ENCODE data around the gene RALGDS.
"Not testable (repeated sequence)": the region's sequence is repeated elsewhere in the genome, so short reads cannot be mapped to it uniquely, and the experiment has no call there.

The RALGDS gene

GRCh38 chr9:133103987-133104505 is 17.0 kb downstream of the RALGDS start:
- ATAC-seq: no peak

GRCh38 chr9:133103183-133103986 is 17.7 kb downstream of the RALGDS start:
- peak; percentile 17 to 32 for ATAC-seq

DNA sequence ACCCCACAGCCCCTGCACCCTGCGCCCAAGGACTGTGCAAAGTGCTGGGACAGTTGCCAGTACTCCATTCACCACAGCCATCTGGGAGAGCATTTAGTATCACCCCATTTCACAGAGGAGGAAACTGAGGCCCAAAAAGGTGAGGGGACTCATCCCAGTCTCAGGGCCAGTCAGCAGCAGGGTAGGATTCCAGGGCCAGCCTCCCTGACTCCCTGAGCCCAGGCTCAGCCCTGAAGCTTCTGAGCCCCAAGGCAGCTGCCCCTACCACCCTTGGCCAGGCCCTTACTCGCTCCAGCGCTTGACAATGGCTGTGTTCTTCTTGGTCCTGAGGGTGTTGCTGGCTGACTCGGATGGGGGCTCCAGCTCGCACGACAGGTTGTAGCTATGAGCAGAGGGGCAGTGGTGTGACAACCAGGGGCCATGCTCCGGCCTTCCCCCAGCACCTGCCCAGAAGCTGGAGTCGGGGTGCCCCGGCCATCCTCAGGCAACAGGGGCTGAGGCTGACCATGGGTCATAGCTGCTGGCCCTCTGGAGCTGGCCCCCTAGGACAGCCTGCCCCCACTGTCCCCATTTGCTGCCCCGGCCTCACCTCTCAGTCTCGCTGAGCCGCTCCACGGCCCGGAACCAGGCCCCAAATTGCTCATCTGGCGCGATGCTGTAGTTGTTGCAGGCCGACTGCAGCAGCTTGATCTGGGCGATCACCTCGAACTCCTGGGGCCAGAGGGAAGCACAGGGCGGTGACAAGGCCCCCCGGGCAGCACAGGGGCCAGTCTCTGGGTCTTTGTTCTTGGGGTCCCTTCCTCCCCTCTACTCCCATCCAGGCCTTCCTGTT is 18.6 kb downstream of the RALGDS start:
- no peak for ATAC-seq

DNA sequence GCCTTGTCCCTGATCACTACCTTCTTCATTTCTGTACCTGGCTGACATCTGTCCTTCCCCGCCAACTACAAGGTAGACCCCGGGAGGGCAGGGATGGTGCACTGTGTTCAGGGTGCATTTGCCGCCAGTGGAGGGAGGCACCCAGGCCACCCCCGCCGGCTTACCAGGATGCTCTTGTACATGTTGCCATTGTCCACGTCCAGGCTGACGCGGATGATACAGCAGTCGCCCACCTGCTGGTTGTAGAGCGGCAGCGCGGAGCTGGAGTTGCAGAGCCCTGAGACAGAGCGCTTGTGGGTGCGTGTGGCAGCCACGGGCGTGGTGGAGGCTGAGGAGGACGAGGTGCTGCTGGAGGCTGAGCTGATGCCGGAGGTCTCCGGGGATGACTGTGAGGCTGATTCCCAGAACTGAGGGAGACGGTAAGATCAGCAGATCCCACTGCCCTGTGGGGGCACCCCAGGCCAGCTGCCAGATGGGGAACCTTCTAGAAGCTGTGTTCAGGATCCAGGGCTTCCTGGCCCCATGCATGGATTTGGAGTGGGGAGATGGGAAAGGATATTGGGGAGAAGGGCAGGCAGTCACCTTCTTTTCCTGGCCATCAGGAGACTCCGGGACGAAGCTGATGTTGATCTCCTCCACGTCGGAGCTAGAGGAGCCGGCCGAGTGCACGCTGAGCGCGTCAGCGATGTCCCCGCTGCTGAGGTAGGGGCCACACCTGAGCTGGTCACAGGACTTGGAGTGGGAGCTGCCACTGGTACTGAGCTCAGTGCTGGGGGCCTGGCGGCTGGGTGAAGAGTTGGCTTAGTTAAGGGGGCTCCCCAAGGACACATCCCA is 19.5 kb downstream of the RALGDS start:
- no peak for ATAC-seq

DNA sequence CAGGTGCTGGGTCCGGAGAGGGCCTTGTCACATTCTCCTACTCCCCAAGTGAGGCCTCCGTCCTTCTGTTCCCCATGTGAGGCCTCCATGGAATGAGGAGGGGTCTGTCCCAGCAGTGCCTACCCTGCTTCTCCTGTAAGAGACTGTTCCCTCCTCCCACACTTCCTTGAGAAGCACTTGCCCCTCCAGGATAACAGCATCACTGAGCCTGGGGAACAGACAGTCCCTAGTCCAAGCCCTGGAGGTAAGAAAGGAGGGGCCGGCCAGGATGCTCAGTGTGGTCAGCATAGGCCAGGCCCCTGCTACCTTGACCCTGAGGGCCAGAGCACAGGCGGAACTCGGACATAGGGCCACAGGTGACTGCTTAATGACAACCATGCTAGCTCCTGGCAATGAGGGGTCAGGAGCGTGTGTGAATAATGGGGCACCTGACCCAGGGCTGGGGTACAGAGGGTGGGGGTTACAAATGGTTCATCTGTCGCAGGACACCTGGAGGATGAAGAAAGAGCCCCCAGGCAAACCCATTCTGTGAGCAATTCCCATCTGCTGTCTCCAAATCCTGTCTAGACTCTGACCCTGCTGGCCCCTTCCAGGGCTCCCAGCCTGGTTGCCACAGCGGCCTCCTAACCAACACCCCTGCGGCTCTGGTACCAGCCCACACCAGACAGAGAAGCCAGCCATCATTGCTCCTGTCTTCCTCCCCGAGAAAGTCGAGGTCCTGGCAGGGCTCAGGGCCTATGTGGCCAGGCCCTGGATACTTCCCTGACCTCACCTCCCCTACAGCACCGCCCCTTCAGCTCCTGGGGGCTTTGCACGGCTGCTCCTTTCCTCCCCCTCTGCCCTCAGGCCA is 20.3 kb downstream of the RALGDS start:
- ATAC-seq: no peak

GRCh38 chr9:133099726-133100505 is 21.1 kb downstream of the RALGDS start:
- no peak for ATAC-seq

GRCh38 chr9:133098871-133099270 is 22.2 kb downstream of the RALGDS start:
- ATAC-seq: no peak

DNA sequence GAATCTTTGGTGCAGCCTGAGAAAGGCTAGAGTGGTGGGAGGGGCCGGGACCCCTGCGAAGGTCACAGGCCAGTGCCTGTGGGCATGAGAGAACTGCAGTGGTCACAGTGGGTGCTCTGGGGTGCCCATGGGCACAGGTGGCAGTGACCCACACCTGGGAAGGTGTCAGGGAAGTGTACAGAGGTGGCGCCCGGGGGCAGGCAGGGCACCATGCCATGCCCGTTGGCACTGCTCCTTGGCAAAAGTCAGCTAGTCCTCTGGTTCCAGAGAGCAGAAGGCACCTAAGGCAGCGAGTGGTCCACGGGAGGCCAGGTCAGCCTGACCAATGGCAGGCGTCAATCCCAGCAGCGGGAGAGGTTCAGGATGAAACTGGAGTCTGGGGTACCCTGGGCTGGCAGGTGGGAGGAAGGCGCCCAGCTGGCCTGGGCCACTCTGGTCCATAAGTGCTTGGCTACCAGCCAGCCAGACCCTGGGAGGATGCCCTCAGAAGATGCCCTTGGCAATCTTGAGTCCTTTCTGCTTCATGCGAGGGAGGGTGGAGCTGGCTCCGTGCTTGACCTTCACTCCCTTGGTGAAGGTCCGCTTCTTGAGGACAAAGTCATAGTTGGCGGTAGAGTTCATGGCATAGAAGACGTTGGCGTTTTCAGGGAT is 22.8 kb downstream of the RALGDS start:
- ATAC-seq: no peak

DNA sequence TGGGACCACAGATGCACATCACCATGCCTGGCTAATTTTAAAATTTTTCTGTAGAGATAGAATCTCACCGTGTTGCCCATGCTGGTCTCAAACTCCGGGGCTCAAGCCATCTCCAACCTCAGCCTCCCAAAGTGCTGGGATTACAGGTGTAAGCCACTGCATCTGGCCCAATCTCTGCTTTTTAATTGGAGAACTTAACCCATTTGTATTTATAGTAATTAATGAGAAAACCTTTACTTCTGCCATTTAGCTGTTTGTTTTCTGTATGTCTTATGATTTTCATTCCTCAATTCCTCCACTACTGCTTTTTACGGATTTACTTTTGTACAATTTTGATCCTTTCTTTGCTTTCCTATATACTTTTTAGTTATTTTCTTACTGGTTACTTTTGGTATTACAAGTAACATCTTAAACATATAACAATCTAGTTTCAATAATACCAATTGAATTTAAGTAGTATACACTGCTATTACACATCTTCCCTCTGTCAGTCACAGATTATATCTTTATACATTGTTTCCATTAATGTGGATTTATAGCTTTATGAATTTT is 26.1 kb downstream of the RALGDS start:
- ATAC-seq: no peak

DNA sequence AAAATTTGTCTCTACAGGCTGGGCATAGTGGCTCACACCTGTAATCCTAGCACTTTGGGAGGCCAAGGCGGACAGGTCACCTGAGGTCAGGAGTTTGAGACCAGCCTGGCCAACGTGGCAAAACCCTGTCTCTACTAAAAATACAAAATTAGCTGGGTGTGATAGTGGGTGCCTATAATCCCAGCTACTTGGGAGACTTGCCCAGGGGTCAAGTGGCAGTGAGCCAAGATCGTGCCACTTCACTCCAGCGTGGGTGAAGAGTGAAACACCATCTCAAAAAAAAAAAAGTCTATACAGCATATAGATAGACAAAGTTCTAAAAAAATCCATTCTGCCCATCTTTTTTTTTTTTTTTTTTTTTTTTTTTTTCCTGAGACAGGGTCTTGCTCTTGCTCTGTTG is 26.7 kb downstream of the RALGDS start:
- not testable (repeated sequence) for ATAC-seq

GRCh38 chr9:133090752-133091385 is 30.2 kb downstream of the RALGDS start:
- ATAC-seq: no peak

DNA sequence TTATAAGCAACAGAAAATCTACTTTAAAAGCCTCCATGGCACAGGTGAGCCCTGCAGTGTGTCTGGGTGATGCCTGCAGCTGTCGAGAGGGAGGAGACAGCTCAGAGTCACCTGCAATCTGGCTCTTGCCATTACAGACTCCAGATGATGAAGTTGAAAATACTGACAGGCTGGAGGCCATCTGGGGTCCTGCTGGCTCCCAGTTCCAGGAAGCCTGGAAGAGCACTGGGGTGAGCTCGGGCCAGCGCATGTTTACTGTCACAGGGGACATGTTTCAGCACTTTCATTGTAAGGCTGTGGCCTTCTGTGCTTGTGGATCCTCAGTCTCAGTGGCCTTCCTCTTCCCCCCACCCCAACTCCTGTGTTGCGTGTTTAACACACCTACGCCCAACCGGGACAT is 30.9 kb downstream of the RALGDS start:
- no peak for ATAC-seq

GRCh38 chr9:133089271-133089671 is 31.8 kb downstream of the RALGDS start:
- no peak for ATAC-seq

DNA sequence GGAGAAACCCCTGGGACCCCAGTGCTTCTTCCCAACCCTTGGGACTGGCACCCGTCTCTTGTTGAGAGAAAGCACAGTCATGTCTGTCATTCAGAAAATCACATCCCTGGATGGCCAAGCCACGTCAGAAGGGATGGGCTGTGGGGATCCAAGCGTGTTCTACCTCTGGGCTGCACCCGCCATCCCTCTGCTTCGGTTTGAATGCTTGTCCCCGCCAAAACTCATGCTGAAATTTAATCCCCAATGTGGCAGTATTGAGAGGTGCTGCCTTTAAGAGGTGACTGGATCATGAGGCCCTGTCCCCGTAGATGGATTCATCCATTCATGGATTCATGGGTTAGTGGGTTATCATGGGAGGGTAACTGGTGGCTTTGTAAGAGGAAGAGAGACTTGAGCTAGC is 32.3 kb downstream of the RALGDS start:
- ATAC-seq: no peak

DNA sequence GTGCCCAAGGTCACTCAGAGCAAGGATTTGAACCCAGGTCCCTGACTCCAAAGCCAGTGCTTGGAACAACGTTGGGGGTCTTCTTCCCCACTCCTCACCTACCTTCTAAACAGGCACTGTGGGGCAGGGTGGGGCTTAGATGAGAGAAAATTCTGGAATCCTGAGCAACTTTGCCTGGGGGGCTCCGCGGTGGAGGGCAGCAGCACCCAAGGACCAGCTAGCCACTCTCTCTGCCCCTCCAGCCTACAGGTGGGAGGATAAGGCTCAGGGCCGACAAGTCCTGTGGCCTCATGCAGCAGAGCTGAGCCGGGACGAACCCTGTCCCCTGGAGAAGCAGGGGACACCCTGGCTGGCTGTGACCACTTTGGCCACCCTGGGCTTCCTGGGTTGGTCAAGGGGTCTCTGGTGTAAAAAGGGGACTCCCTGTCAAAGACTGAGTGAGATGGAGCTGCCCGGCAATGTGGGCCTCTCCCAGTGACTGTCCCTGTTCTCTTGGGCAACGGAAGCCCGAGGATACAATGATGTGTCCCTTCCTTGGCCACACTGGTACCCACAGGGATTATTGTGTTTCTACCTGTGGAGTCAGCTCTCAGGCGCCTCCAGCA is 32.8 kb downstream of the RALGDS start:
- no peak for ATAC-seq

GRCh38 chr9:133087429-133088145 is 33.5 kb downstream of the RALGDS start:
- ATAC-seq: no peak

GRCh38 chr9:133086894-133087293 is 34.1 kb downstream of the RALGDS start:
- ATAC-seq: no peak

DNA sequence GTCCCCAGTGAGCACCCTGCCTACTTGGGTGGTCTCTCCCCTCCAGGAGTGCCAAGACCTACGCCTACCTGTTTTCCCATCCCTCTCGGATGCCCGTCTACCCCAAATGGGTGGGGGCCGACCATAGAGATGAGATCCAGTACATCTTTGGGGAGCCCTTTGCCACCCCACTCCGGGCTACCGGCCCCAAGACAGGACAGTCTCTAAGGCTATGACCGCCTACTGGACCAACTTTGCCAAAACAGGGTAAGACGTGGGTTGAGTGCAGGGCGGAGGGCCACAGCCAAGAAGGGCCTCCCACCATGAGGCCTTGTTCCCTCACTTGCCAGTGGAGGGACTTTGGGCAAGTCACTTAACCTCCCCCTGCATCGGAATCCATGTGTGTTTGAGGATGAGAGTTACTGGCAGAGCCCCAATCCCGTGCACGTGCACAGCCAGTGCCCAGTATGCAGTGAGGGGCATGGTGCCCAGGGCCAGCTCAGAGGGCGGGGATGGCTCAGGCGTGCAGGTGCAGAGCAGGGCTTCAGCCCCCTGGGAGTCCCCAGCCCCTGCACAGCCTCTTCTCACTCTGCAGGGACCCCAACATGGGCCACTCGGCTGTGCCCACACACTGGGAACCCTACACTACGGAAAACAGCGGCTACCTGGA is 34.7 kb downstream of the RALGDS start:
- ATAC-seq: not testable (repeated sequence)

Data from activated CD4-positive, CD25-positive, alpha-beta regulatory T cell treated with anti-CD3 and anti-CD28 coated beads, Interleukin-2, amount 50 U/mL, for 24 hours (primary cell).